PC-3 (cell line): ENCODE measurements around the gene VPS18. TPM values are rescaled to one million over a fixed set of nuclear protein-coding genes. Genes with fewer than 3 reads are reported as not detected.

Source experiments
- ATAC-seq: fragments of 200-7000 bp; cut with Tn5 transposase; 2 replicates; pipeline ENCODE4 v1.9.1; 2020; ENCODE audit warnings: mild to moderate bottlenecking, moderate library complexity
- BruUV-seq: library from RNA; stranded (reverse); fragments of 400-500 nt; replicated peaks from 2 replicates; lab custom pipeline; 2021; lab: Mats Ljungman, UMichigan
- CTCF ChIA-PET: fragments of 300-600 bp; sonication (Branson Sonifier 250); formaldehyde crosslinking; loops from one replicate; lab custom pipeline; 2022; ENCODE audit warnings: antibody characterized with exemption; lab: Charles Lee
- POLR2A ChIA-PET: fragments of 300-600 bp; sonication (Branson Sonifier 250); formaldehyde crosslinking; loops from one replicate; lab custom pipeline; 2022; ENCODE audit warnings: antibody characterized with exemption; ENCODE audit not compliant: unreplicated experiment; lab: Charles Lee
- DNase-seq: peaks from one replicate; pipeline ENCODE4 v3.0.0-alpha.2; 2015
- H2AFZ ChIP-seq: fragments of 300-600 bp; sonication (generic); 2 replicates; pipeline ENCODE4 v1.6.0; 2016; ENCODE audit warnings: antibody characterized with exemption, low read length
- H3F3A ChIP-seq: fragments of 300-600 bp; sonication (generic); one replicate; pipeline ENCODE4 v1.6.0; 2017; ENCODE audit warnings: antibody characterized with exemption, low read length, control low read depth, mild to moderate bottlenecking; ENCODE audit not compliant: unreplicated experiment
- H3K27ac ChIP-seq: fragments of 300-600 bp; sonication (generic); 2 replicates; pipeline ENCODE4 v1.5.1; 2016; ENCODE audit warnings: mild to moderate bottlenecking, low read length
- H3K27me3 ChIP-seq: fragments of 300-600 bp; sonication (generic); 2 replicates; pipeline ENCODE4 v1.6.1; 2016; ENCODE audit warnings: low read length, mixed read lengths
- H3K36me3 ChIP-seq: fragments of 300-600 bp; sonication (generic); 2 replicates; pipeline ENCODE4 v1.6.1; 2016; ENCODE audit warnings: low read depth, mixed run types, low read length, mixed read lengths
- H3K4me1 ChIP-seq: fragments of 300-600 bp; sonication (generic); 2 replicates; pipeline ENCODE4 v1.5.1; 2016; ENCODE audit warnings: low read length; ENCODE audit not compliant: insufficient read depth
- H3K4me2 ChIP-seq: fragments of 300-600 bp; sonication (generic); 2 replicates; pipeline ENCODE4 v1.6.0; 2016; ENCODE audit warnings: low read length
- H3K4me3 ChIP-seq: fragments of 300-600 bp; sonication (generic); 2 replicates; pipeline ENCODE4 v1.5.1; 2016; ENCODE audit warnings: mild to moderate bottlenecking, low read length, mixed read lengths
- H3K79me2 ChIP-seq: fragments of 300-600 bp; sonication (generic); 2 replicates; pipeline ENCODE4 v1.6.1; 2017; ENCODE audit warnings: low read length, mixed read lengths
- H3K9ac ChIP-seq: fragments of 300-600 bp; sonication (generic); 2 replicates; pipeline ENCODE4 v1.6.0; 2016; ENCODE audit warnings: mild to moderate bottlenecking, low read length
- H3K9me2 ChIP-seq: fragments of 300-600 bp; sonication (generic); replicated peaks from 2 replicates; pipeline ENCODE4 v1.6.1; 2016; ENCODE audit warnings: mixed run types, low read length, mixed read lengths
- H3K9me3 ChIP-seq: fragments of 300-600 bp; sonication (generic); 2 replicates; pipeline ENCODE4 v1.6.1; 2016; ENCODE audit warnings: low read length, mixed read lengths
- H4K20me1 ChIP-seq: fragments of 300-600 bp; sonication (generic); 2 replicates; pipeline ENCODE4 v1.6.1; 2016; ENCODE audit warnings: low read length, mixed read lengths
- EZH2 ChIP-seq: fragments of 300-600 bp; sonication (generic); IDR thresholded peaks from one replicate; pipeline ENCODE4 v1.6.1; 2017; ENCODE audit warnings: antibody characterized with exemption, mild to moderate bottlenecking, low read length; ENCODE audit not compliant: unreplicated experiment
- EZH2phosphoT487 ChIP-seq: fragments of 300-600 bp; sonication (generic); IDR thresholded peaks from 2 replicates; pipeline ENCODE4 v1.6.1; 2018; ENCODE audit warnings: mild to moderate bottlenecking, antibody characterized with exemption, low read length, borderline replicate concordance
- intact Hi-C: fragments of 100-400 bp; cut with micrococcal nuclease; formaldehyde crosslinking; loops from 2 replicates; pipeline ENCODE4 v1.9.0; 2023
- total RNA-seq: library from RNA; depleted of rRNA; stranded (reverse); fragments of >200 nt; gene quantifications from 2 replicates; pipeline ENCODE4 v1.2.3, GENCODE V29; 2014
- TF ChIP-seq, protein P1 (sequence below): fragments of 300-600 bp; sonication (generic); conservative IDR thresholded peaks from 2 replicates; pipeline ENCODE4 v1.5.1; 2017; ENCODE audit warnings: antibody characterized with exemption, low read depth, mild to moderate bottlenecking, low read length

VPS18 gene
- total RNA-seq, 1 experiment from 2014 or later: 37.6 TPM

DNA sequence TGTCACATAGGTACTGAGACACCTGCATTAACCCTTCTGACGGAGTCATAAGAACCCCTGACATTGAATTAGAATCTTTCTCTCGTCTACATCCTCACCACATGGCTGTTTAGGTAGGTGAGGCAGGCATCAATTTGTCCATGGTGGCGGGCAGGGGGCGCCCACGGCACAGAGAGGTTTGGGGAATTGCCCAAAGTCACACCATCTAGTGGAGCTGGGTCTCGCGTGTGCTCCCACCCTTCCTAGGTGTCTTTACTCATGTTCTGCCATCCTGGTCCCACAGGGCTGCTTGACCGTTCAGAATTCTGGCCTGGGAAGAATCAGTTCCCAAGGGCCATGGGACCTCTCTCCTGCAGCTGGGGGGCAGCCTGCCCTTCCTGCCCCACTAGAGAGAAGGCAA, 20.2 kb downstream of the VPS18 start:
- Histone ChIP-seq H3K4me2 (no peak overlapping the region), H3K9me3 (no peaks in the 10 kb centered on the region), H3K4me3 (no peak overlapping the region), H3K9me2 (no peaks in the 10 kb centered on the region), H3K79me2 (no peaks in the 10 kb centered on the region), H3K36me3 (no peaks in the 10 kb centered on the region), H3K27me3 (no peaks in the 10 kb centered on the region), H3K4me1 (peaks cover 7% of the 10 kb centered on the region; the same call in 1 of the 2 replicates), H3K9ac (no peak overlapping the region), H2AFZ (no peak overlapping the region), H3K27ac (no peak overlapping the region), H3F3A (no peaks in the 10 kb centered on the region), H4K20me1 (no peaks in the 10 kb centered on the region)
- intact Hi-C loops: no loop called here
- ATAC-seq: no peak
- CTCF ChIA-PET: no interaction called here
- POLR2A ChIA-PET: no interaction called here
- BruUV-seq: no TSS peak
- TF ChIP-seq EZH2phosphoT487: no peak
- TF ChIP-seq, protein P1, sequence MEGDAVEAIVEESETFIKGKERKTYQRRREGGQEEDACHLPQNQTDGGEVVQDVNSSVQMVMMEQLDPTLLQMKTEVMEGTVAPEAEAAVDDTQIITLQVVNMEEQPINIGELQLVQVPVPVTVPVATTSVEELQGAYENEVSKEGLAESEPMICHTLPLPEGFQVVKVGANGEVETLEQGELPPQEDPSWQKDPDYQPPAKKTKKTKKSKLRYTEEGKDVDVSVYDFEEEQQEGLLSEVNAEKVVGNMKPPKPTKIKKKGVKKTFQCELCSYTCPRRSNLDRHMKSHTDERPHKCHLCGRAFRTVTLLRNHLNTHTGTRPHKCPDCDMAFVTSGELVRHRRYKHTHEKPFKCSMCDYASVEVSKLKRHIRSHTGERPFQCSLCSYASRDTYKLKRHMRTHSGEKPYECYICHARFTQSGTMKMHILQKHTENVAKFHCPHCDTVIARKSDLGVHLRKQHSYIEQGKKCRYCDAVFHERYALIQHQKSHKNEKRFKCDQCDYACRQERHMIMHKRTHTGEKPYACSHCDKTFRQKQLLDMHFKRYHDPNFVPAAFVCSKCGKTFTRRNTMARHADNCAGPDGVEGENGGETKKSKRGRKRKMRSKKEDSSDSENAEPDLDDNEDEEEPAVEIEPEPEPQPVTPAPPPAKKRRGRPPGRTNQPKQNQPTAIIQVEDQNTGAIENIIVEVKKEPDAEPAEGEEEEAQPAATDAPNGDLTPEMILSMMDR: no peak; the same call in 1 of the 2 replicates
- no peak for TF ChIP-seq EZH2
- no peak for DNase-seq

DNA sequence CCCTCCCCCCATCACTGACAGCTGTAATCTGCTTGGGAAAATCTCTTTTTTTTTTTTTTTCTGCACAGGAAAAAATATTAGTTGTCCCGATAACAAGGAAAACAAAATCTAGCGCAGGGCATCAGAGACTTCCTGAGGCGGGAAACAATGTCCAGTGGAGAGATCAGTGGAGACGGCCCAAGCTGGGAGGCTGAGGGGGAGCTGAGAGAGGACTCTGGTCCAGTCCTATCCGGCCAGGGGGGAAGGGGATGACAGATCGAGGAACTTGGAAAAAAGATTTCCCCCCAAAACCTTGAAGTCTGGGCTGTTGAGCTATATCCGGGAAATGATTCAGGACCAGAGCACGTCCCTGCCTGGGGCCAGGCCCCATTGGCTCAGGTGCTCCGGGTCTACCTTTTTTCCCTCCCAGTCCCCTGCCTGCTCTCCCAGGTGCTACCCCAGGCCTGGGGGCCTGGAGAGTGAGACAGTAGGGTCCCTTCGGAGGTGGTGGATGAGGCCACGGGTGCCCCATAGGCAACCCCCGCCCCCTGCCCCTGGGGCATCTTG, 20.9 kb downstream of the VPS18 start:
- intact Hi-C loops: no loop called here
- no peaks in the 10 kb centered on the region for H3K9me3 ChIP-seq
- no peaks in the 10 kb centered on the region for H3K27me3 ChIP-seq
- 0 out of 2 replicates have a peak overlapping the region, but pooled peaks have one; percentile 9 for H2AFZ ChIP-seq
- no peaks in the 10 kb centered on the region for H3K79me2 ChIP-seq
- ATAC-seq (no peak), DNase-seq (no peak)
- H3K9me2 ChIP-seq: no peaks in the 10 kb centered on the region
- no TSS peak for BruUV-seq
- H4K20me1 ChIP-seq: no peaks in the 10 kb centered on the region
- no peak for TF ChIP-seq EZH2
- ChIA-PET CTCF (no interaction called here), POLR2A (no interaction called here)
- no peak overlapping the region for H3K4me3 ChIP-seq
- no peak overlapping the region for H3K9ac ChIP-seq
- peaks cover 7% of the 10 kb centered on the region; the same call in 1 of the 2 replicates for H3K4me1 ChIP-seq
- no peak overlapping the region for H3K27ac ChIP-seq
- H3K4me2 ChIP-seq: no peak overlapping the region
- H3K36me3 ChIP-seq: no peaks in the 10 kb centered on the region
- no peaks in the 10 kb centered on the region for H3F3A ChIP-seq

DNA sequence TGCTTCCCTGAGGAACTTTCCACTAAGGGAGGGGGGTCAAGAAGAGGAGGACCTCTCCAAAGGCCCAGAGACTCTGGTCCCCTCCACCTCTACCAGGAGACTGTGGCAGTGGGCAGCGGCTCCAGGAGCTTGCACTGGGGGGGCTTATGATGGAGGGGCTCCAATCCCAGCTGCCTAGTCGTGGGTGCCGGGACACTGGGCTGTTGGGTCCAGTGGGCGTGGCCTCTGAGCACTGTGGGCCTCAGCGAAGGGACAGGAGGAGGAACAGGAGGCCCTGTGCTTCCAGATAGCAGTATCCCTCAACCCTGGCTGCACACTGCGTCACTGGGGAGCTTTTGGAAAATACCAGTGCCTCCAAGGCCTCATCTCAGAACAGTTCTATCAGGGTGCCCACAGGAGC, 21.4 kb downstream of the VPS18 start:
- POLR2A ChIA-PET: no interaction called here
- no peaks in the 10 kb centered on the region for H3K79me2 ChIP-seq

More for the DNA sequence above, 21.4 kb downstream of the VPS18 start:
- TF ChIP-seq EZH2: no peak
- TF ChIP-seq, protein P1: no peak
- TF ChIP-seq EZH2phosphoT487: no peak
- no peaks in the 10 kb centered on the region for H3K36me3 ChIP-seq
- H2AFZ ChIP-seq: 0 out of 2 replicates have a peak overlapping the region, but pooled peaks have one; percentile 9
- intact Hi-C loops: no loop called here
- H3K9me2 ChIP-seq: no peaks in the 10 kb centered on the region
- no peaks in the 10 kb centered on the region for H3K27me3 ChIP-seq
- peaks cover 7% of the 10 kb centered on the region; the same call in 1 of the 2 replicates for H3K4me1 ChIP-seq
- no peak overlapping the region for H3K9ac ChIP-seq
- no peaks in the 10 kb centered on the region for H3K9me3 ChIP-seq
- H3K4me2 ChIP-seq: no peak overlapping the region
- ATAC-seq: no peak
- BruUV-seq: no TSS peak
- CTCF ChIA-PET: interaction anchor here (0.5 kb wide), 1 partner anchor 22 kb away, joined by 3 read pairs; no protein-coding TSS in a partner anchor
- no peak for DNase-seq
- no peaks in the 10 kb centered on the region for H4K20me1 ChIP-seq
- no peak overlapping the region for H3K4me3 ChIP-seq
- no peaks in the 10 kb centered on the region for H3F3A ChIP-seq
- no peak overlapping the region for H3K27ac ChIP-seq
